Measurements from ENCODE around the gene EPHA4. TPM values are rescaled to one million over a fixed set of nuclear protein-coding genes. Genes with fewer than 3 reads are reported as not detected.

EPHA4 gene
- total RNA-seq, 1 donor from 2014 or later, result 15.2 TPM

DNA sequence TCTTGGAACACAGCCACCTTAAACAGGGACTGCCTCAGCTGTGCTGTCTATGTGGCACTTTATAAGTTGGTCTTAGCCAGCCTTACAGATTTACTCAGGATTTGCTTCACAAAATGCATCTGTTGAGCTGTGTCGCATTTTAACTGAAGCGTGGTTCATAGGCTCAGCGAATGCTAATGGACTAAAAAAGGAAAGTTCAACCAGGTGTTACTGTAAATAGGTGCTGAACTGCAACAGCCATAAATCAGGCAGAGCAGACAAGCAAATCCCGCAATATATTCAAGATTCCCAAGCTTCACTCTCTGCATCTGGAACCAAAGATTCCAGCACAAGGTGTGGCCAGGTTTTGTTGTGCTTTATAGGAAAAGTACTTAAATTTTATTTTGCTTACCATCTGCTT is 130.0 kb downstream of the EPHA4 start:
- no peak for DNase-seq (ENCODE audit: low spot score)

DNA sequence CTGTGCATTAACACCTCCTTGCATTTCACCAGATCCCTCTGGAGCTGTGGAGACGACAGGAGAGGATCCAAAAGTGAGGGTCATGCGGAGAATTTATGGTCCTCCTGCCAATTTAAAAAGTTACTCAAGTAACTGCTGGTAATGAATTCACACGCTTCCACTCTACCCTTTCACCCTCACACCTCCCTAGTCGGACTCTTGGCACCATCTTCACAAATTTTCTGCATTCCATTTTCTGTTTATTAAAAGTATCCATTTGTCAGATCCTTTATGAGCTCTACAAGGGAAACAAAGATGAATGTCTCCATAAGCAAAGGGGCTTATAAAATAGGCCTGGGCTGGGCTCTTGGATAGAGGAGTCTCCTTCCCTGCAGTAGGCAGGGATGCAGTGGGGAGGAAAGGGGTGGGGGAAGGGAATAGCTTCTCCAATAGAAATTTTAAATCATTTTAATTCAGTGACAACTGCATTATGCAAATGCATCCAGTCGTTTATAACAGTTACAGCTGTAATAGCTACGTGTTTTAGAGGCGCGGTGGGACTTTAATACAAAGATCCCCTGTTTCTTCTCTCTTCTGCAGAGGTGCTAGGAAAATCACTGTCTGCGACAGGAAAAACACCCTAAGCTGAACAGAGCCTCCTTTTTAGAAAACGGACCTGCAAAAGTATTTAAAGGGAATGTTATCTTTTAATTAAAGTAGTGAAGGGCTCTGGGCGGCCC is 132.2 kb downstream of the EPHA4 start:
- no peak for DNase-seq (ENCODE audit: low spot score)

DNA sequence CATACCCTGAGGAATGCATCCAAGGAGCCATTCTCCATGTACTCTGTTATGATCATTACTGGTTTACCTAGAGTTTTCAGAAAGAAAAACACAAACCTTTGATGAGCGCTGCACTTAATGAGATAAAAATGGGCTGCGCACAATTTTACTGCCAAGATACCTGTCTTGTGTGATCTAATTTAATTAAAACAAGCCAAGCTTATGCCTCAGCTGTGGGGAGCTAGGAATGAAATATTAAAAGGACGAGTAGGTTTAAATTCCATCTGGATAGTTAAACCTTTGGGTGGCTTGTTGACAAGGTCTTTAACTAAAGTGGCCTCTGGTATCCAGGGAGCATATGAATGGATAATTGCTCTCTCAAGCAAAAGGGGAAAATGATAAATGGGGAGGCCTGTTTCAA is 135.0 kb downstream of the EPHA4 start:
- no peak for DNase-seq (ENCODE audit: low spot score)

DNA sequence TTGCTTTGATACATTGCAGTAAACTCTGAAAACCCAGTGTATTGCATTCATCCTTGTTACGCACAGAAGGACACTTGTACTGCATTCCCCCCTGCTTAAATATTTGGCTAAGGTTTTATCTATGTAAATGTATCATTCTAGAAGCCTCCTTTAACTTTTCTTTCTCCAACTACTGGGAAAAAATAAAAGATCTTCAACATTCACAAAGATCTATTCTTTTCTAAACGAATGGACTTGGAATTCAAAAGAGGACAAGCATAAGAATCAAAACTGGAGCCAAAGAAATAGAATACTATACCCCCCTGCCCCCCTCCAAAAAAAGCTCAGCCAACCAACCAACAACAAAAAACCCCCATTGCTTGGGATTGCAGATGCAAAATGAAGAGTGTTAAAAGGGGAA is 136.9 kb downstream of the EPHA4 start:
- no peak for DNase-seq (ENCODE audit: low spot score)

DNA sequence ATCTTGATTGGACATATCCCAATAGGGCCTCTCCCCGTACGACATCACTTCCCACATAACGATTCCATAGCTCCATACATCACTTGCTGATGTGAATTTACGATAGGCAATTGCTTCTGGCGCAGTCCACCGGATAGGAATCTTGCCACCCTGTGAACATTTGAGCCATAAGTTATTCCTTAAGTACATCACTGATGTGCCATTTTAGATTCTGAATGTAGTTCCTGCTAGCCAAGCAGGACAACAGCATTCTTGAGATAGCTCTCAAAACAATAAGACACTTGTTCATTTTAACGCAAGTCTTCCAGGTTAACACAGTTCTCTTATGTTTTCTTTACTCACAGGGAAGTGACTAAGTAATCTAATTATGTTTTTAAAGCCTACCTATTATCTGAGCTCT is 138.0 kb downstream of the EPHA4 start:
- DNase-seq (ENCODE audit: low spot score), result no peak

DNA sequence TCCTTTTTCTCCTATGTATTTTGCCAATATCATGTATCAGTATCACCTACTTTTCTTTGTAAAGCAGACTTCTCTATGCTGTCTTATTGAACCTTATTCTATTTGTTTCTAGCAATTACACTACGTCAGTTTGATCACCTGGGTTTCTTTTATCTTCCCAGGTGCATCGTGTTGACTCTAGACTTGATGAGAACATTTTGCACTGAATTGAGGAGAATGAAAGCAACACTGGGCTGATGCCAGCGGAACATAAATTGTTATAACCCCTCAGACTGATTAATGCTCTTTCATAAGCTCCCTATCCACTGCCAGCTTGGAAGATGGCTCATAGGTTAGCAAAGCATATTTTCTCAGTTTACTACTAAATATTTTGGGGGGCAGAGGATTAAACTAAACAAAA is 140.6 kb downstream of the EPHA4 start:
- no peak for DNase-seq (ENCODE audit: low spot score)

DNA sequence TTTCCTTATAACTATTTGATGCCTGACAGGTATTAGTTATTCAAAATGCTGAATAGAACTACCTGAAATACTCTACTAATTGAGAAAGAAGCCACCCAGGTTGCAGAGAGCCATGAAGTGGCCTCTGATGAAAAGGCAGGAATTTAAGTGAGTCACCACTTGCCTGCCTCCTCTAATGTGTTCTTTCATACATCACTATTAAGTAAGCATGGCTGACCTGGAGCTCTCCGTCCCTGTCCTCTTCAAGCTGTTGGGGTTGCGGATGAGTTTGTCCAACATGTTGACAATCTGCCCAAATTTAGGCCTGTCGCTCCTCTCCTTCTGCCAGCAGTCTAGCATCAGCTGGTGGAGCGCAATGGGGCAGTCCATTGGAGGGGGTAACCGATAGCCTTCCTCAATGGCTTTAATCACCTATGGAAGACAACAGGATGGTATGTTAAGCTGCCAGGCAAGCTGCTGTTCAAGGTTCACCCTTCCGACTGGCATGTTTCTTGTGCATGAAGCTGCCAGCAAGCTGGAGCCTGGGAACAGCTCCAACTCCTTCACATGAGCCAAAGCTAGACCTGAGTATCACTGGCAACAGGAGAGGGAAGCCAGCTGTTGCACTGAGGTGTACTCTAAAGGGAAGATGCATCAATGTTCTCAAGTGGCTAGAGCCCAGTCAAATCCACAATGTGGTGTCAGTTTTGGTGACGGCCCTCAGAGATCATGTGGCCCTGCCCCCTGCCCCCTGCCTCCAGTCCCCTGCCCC is 142.2 kb downstream of the EPHA4 start:
- no peak for DNase-seq (ENCODE audit: low spot score)

DNA sequence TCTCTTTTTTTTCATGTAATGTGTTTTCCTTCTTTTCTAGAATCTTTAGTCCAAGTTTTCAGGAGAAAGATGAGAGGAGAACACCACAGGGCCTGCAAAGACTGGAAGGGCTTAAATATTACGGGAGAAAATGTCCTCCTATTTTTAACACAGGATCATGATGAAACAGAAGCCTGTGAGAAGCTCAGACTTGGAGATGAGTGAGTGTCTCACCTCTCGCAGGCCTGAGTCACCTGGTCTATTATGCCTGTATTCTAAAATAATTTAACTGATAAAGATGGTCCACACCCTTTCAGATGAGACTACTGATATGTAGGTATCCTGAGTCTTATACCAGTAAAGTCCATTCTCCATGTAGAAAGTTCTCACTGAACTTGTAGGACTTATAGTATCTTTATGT is 143.2 kb downstream of the EPHA4 start:
- no peak for DNase-seq (ENCODE audit: low spot score)

DNA sequence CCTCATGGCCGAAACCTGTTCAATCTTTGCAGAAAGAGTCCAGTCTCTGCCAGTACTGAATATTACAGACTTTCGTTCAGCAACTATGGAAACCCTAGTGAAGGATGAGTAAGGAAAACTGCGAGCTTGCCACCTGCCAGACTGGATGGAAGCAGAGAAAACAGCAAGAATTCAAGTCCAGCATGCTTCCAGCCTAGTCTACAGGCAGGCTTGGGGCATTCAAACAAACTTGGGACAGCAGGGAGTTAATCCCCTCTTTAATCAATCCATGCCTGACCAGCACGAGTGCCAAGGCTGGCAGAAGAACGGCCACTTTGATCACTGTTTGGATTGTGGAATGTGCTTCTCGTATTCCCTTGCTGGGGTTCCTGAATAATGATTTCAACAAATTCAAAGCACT is 145.2 kb downstream of the EPHA4 start:
- DNase-seq (ENCODE audit: low spot score), result no peak

DNA sequence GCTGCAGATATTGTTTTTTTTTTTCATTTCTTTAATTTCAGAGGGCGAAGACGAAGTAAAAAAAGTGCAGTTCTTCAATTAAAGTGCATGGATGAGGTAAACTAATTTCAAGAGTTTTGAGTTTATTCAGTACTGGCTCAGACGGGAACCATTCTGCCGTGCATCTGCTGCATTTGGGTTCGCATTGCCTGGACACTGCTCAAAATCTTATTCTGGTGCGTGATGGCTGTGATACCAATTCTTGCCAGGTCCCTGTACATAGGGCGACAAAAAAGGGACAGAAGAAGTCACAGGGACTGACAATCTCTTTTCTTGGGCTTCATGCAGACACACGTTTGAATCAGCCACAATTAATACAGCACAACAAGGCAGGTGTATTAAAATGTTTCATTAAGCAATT is 146.2 kb downstream of the EPHA4 start:
- DNase-seq (ENCODE audit: low spot score), result no peak

DNA sequence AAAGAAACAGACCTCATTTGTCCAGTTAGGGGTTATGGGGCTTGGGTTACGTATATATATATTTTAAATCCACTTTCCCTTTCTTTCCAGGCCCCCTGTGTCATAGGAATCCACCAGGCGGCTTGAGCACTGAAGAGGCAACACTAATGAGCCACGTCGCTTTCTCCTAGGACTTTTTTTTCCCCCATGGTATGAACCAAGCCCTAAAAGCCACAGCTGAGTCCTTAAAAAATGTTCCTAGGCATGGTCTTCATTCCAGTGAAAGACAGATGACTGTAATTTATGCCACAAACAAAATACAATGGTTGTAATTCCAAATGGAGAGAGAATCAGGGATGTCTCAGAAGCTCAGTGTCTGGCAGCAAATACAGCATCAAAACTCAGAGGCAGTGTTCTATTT is 146.8 kb downstream of the EPHA4 start:
- no peak for DNase-seq (ENCODE audit: low spot score)

DNA sequence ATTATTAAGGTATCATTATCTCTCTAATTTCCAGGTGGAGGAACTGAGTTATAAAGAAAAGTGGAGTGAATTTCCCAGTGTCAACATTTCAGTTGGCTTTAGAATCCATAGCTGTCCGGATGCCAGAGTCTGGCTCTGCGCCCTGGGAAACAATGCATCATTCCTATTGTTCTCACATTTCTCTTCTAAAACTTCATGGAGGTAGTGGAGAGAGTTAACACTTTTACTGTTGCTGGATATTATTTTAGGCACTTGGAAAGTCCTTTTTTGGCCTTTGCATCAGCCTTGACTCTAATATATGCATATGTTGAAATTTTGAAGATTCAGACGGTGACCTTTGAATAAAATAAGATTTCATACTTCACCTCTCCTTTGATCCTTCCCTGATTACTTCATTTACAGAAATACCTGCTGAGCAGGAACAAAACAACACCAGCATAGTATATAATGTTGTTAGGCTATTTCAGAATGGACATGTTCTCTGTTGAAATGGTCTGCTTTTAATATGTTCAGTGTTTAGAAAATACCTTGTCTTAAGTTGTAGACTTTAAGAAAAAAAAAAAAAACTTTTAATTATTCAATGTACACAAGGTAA is 148.8 kb downstream of the EPHA4 start:
- DNase-seq (ENCODE audit: low spot score), result no peak

DNA sequence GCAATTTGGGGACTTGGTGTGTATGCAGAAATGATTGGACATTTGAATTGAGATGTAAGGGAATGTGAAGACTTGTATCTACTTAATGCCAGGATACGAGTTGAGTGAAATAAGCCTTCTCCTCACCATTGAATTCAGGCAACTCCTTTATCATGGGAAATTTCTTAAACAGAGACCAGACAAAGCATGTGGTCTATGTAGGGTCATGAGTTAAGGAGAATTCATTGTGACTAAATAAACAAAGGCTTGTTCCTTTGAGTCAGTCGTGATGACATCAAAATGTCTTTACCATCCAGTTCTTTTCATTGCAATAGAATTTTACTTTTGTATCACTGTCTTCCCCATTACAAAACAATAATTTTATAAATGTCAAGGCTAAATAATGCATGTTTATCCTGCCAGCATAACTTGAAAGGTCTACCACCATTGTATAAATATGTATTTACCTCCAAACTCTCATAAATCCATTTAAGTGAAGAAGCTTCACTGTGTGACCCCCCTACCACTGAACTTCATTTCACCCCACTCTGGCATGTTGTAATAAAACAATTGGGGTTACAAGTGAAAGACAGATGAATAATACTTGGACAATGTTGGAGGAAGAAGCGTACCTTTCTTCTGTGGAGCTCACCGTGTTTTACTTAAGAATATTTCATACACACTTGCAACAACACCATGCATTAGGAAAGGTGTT is 149.4 kb downstream of the EPHA4 start:
- no peak for DNase-seq (ENCODE audit: low spot score)

DNA sequence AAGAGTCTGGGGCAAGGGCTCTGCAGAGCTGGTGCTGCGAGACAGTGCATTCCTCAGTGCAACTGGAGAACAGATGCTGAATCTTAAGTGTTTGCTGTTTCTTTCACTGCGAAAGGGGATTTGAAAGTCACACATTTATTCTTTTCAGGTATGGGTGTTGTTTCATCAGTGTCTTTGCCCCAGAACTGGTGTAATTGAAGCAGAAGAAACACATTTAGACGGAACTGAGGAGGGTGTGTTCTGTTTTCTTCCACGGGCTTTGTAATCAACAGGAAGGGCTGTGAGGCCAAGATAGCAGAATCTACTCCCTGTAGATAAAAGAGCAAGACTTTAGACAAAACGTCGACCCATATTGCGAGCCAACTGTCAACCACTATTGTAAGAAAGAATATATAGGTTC is 151.9 kb downstream of the EPHA4 start:
- DNase-seq (ENCODE audit: low spot score), result no peak

DNA sequence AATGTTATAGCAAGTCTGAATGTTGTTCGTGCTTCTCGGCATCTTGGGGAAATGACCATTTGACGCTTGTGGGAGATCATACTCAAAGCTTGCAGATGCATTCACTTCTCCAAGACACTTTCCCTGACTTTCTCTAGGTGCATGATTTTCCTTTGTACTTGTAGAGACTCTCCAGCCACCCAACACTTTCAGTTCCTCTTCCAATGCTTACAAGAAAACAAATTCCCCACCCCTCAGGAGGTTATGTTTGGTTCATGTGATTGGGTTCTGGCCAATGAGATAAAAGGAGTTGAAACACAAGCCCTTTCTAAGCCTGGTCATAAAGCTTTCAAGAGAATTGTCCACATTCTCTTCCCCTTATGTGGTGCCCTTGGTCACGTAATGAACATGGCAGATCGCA is 156.3 kb downstream of the EPHA4 start:
- no peak for DNase-seq (ENCODE audit: low spot score)

DNA sequence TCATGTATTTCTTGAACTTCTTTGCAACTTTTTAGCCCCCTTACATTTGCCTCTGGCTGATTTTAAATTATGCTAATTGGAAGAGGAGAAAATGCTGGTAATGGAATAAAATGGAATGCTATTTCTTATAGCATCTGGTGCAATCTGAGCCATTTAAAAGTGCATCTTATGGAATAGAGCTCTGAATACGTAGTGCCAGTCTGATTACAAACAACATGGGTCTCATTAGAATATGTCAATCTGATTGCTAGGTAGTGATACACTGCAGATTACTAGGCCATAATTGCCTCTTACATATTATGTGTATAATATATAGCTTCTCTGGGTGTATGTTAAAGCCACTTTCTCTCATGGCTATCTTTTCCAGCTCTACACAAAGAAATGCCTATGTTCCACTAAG is 159.1 kb downstream of the EPHA4 start:
- no peak for DNase-seq (ENCODE audit: low spot score)

DNA sequence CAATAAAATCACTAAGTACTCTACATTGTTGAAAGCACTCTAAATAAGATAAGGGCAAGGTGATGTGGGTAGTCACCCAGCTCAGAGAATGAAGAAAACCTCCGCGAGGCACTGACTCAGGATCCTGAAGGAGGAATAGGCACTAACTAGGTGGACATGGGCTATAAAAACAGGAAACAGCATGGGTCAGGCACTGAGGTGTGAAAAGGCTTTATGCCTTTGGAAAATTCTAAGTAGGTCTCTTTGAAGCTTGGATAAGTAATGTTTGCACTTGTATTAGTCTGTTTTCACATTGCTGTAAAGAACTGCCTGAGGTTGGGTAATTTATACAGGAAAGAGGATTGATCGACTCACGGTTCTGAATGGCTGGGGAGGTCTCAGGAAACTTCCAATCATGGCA is 161.6 kb downstream of the EPHA4 start:
- no peak for DNase-seq (ENCODE audit: low spot score)

DNA sequence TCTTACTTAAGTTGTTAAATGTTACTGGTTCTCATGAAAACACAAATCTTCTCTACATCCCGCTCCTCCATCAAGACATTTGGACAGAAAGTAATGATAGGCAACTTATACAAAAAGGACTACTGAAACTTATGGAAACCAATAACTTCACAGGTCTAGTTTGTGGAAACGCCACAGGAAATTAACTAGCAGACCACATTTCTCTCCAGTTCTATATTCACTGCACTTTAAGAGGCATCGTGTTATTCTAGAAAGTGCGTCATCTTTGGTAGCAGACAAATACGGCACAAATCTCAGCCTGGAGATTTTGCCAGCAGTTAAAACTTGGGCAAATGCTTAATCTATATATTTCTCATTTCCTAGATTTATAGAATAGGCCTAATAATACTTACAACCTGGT is 164.3 kb downstream of the EPHA4 start:
- no peak for DNase-seq (ENCODE audit: low spot score)

DNA sequence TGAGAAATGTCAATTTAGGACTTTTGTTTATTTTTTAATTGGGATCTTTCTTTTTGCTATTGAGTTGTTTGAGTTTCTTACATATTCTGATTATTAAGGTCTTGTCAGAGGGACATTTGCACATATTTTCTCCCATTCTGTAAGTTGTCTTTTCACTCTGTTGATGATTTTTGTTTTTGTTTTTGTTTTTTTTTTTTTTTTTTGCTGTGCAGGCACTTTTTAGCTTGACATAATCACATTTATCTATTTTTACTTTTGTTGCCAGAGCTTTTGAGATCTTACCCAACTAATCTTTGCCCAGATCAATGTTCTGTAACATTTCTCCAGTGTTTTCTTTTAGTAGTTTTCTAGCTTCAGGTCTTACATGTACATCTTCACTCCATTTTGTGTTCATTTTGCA is 166.6 kb downstream of the EPHA4 start:
- DNase-seq (ENCODE audit: low spot score), result no peak

DNA sequence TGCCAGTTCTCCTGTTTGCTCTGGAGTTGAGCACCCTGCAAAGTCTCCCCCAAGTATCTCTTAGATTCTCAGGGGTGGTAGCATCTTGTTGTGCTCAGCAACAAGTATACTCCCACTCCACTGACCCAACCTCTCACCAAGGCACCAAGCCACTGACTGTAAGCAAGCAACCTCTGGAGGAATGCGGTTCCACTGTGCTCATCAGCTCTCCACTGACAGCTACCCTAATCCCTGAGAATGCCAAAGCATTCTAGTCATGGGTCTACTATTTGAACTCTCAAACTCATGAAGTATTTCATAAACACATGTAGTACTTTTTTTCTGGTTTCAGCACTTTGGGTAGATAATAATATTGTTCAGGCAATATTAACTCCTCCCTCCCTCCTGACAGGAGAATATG is 170.0 kb downstream of the EPHA4 start:
- DNase-seq (ENCODE audit: low spot score), result peak; percentile 50

DNA sequence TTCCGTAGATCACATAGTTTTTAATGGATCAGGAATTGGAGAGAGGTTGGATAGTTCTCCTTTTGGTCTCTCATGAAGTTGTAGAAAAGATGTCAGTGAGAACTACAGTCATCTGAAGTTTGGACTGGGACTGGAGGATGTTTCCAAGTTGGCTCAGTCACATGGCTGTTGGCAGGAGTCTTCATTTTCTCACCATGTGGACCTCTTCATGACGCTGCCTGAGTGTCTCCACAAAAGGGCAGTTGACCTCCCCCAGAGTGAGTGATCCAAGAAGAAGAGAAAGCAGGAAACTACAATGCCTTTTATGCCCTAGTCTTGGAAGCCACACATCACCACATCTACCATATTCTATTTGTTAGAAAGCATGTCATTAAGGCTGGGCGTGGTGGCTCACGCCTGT is 171.7 kb downstream of the EPHA4 start:
- DNase-seq (ENCODE audit: low spot score), result no peak

DNA sequence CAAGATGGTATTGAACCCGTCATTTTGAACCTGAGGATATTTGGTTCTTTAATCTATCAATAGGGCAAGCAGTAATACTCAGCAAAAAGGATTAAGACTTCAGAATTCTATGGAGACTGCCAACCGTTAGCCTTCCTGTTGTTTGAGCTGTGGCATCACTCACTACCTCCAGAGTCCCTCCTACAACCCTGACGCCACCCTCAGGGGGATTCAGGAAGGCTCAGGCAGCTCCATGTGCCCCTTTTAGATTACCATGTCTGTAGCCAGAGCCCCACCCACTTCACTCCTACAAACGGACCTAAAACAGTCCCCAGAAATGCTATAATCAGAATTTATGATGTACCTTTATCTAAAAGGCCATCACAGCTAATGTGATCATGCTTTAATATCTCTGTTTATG is 172.9 kb downstream of the EPHA4 start:
- no peak for DNase-seq (ENCODE audit: low spot score)

DNA sequence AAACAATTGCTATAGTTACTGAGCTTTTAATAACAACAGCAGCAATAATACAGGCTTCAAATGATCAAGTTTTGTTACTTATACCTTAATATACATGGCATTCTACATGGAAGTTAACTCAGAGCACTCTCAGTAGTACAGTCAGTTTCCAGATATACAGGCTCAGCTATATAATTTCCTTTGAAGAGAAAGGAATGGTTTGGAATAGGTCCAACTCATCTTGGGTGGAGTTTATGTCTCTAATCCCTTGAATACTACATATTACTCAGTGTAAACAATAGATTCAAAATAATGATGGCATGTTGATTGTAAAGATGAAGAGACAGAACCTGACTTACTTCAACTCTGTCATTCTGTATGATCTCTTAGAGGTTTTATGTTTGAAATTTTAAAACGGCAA is 174.9 kb downstream of the EPHA4 start:
- peak; percentile 35 for DNase-seq (ENCODE audit: low spot score)
